Mucosa of descending colon (tissue), 3 donors: ENCODE measurements around the gene IL34. TPM values are rescaled to one million over a fixed set of nuclear protein-coding genes. Genes with fewer than 3 reads are reported as not detected.

Source experiments
- ATAC-seq: fragments of 200-7000 bp; cut with Tn5 transposase; one replicate; pipeline ENCODE4 v1.9.1; 2020; ENCODE audit warnings: mild to moderate bottlenecking, moderate library complexity
- DNase-seq, 3 donors: peaks; one replicate each; pipeline ENCODE4 v3.0.0-alpha.2; 2020
- H3K36me3 ChIP-seq: fragments of 200-600 bp; one replicate; pipeline ENCODE4 v1.8.0; 2021; ENCODE audit warnings: low read depth, mild to moderate bottlenecking
- H3K4me1 ChIP-seq: fragments of 200-600 bp; one replicate; pipeline ENCODE4 v1.8.0; 2021; ENCODE audit warnings: low read depth, mild to moderate bottlenecking
- H3K4me3 ChIP-seq: fragments of 200-600 bp; one replicate; pipeline ENCODE4 v1.8.0; 2021; ENCODE audit warnings: mild to moderate bottlenecking
- H3K9me3 ChIP-seq: fragments of 200-600 bp; one replicate; pipeline ENCODE4 v1.8.0; 2021; ENCODE audit warnings: mild to moderate bottlenecking
- CTCF ChIP-seq: fragments of 200-600 bp; IDR thresholded peaks from one replicate; pipeline ENCODE4 v1.8.0; 2022; ENCODE audit warnings: antibody characterized with exemption, mild to moderate bottlenecking
- intact Hi-C, 2 donors: fragments of 100-400 bp; cut with DNase I in 1 of 2; cut with micrococcal nuclease in 1 of 2; formaldehyde crosslinking; loops; one replicate each; pipeline versions ENCODE4 v1.11.0 to v1.11.1; 2022; cut with DNase I, micrococcal nuclease
- total RNA-seq, 3 donors: library from RNA; stranded (reverse); fragmentation: NEBNext Ultra II Directional in 2 of 3; extraction: Animal tissue kit (Norgen Biotek cat#: 25700) in 2 of 3; gene quantifications; one replicate each; pipeline versions ENCODE4 v1.2.1 to v1.2.4, GENCODE V29; 2021 to 2023
- donor health status: DM: no; HTN: no; CAD: no; lungs with moderate emphysema.
- donor health status: DM: no; HTN: no; CAD: no.
- donor health status: DM: no; HTN: yes; CAD: no.

The IL34 gene
- total RNA-seq, 3 donors from 2014 or later, result 1.2 to 2.2 (median 1.8) TPM

- no peak overlapping the region for H3K4me3 ChIP-seq
- intact Hi-C loops, result no loop called here
- peaks cover 16% of the 10 kb centered on the region for H3K4me1 ChIP-seq
- TF ChIP-seq CTCF, result no peak
- H3K36me3 ChIP-seq, result no peaks in the 10 kb centered on the region
- ATAC-seq, result no peak
- DNase-seq, result no peak
- H3K9me3 ChIP-seq, result no peaks in the 10 kb centered on the region
These were observed 54.0 kb downstream of the IL34 start for GRCh38 chr16:70700101-70701020.

GRCh38 chr16:70701036-70701435 lies 54.7 kb downstream of the IL34 start:
- Histone ChIP-seq H3K9me3 (no peaks in the 10 kb centered on the region), H3K4me1 (peaks cover 9% of the 10 kb centered on the region), H3K36me3 (no peaks in the 10 kb centered on the region), H3K4me3 (no peak overlapping the region)
- DNase-seq (no peak), ATAC-seq (no peak)
- intact Hi-C loops, result no loop called here
- TF ChIP-seq CTCF, result no peak

GRCh38 chr16:70701596-70701995 lies 55.2 kb downstream of the IL34 start:
- H3K4me3 ChIP-seq, result no peak overlapping the region
- no peaks in the 10 kb centered on the region for H3K36me3 ChIP-seq
- DNase-seq (no peak), ATAC-seq (no peak)
- intact Hi-C loops, result no loop called here
- peaks cover 4% of the 10 kb centered on the region for H3K4me1 ChIP-seq
- no peaks in the 10 kb centered on the region for H3K9me3 ChIP-seq
- no peak for TF ChIP-seq CTCF

GRCh38 chr16:70701998-70702397 lies 55.6 kb downstream of the IL34 start:
- no peaks in the 10 kb centered on the region for H3K36me3 ChIP-seq
- intact Hi-C loops, result no loop called here
- H3K4me1 ChIP-seq, result peaks cover 4% of the 10 kb centered on the region
- H3K9me3 ChIP-seq, result no peaks in the 10 kb centered on the region
- no peak overlapping the region for H3K4me3 ChIP-seq
- ATAC-seq, result no peak
- TF ChIP-seq CTCF, result no peak
- DNase-seq, result no peak

GRCh38 chr16:70702624-70703023 lies 56.3 kb downstream of the IL34 start:
- Histone ChIP-seq H3K4me3 (no peak overlapping the region), H3K36me3 (no peaks in the 10 kb centered on the region), H3K9me3 (no peaks in the 10 kb centered on the region), H3K4me1 (peaks cover 6% of the 10 kb centered on the region)
- no peak for TF ChIP-seq CTCF
- intact Hi-C loops, result no loop called here
- ATAC-seq (no peak), DNase-seq (no peak)
